Measurements from ENCODE around the gene PFN4. TPM values are rescaled to one million over a fixed set of nuclear protein-coding genes. Genes with fewer than 3 reads are reported as not detected.
"Not testable (repeated sequence)": the region's sequence is repeated elsewhere in the genome, so short reads cannot be mapped to it uniquely, and the experiment has no call there.

PFN4 gene
- total and polyA plus RNA-seq, 3 donors from 2014 or later: 39.8 to 248 (median 62.8) TPM

DNA sequence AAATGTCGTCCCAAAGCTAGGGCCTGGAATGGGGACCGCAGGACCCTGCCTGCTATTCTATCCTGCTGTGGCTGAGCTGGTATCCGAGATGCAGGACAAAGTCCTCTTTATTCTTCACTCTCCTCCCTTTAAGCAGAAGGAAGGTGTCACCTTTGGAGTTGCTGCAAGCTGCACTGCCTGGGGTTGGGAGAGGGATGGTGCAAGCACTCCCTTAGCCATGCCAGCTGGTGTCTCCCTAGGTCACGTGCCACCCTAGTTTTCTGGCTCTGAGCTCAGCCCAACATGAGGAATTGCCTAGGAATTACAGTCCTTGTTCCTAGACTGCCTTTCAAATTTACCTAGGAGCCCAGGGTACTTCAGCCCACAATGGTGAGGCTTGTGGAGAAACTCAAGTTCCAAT lies 30.3 kb upstream of the PFN4 start:
- H3K9me3 ChIP-seq: no peaks in the 10 kb centered on the region
- H3K27ac ChIP-seq: no peak overlapping the region
- H3K27me3 ChIP-seq: no peaks in the 10 kb centered on the region
- TF ChIP-seq, protein P1, sequence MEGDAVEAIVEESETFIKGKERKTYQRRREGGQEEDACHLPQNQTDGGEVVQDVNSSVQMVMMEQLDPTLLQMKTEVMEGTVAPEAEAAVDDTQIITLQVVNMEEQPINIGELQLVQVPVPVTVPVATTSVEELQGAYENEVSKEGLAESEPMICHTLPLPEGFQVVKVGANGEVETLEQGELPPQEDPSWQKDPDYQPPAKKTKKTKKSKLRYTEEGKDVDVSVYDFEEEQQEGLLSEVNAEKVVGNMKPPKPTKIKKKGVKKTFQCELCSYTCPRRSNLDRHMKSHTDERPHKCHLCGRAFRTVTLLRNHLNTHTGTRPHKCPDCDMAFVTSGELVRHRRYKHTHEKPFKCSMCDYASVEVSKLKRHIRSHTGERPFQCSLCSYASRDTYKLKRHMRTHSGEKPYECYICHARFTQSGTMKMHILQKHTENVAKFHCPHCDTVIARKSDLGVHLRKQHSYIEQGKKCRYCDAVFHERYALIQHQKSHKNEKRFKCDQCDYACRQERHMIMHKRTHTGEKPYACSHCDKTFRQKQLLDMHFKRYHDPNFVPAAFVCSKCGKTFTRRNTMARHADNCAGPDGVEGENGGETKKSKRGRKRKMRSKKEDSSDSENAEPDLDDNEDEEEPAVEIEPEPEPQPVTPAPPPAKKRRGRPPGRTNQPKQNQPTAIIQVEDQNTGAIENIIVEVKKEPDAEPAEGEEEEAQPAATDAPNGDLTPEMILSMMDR (IDR thresholded peaks at IDR 0.05): no peak
- no peak for TF ChIP-seq POLR2A (IDR thresholded peaks at IDR 0.05)
- no peak for DNase-seq
- WGBS, 2 donors: 83 to 91% methylated on average over 4 of the region's 4 CpGs
- no peaks in the 10 kb centered on the region for H3K4me1 ChIP-seq
- no peak overlapping the region for H3K4me3 ChIP-seq
- H3K36me3 ChIP-seq (ENCODE audit: low read depth, missing control alignments): no peaks in the 10 kb centered on the region
- intact Hi-C loops (cut with DNase I; ENCODE audit: low total_unique reads): no loop called here

DNA sequence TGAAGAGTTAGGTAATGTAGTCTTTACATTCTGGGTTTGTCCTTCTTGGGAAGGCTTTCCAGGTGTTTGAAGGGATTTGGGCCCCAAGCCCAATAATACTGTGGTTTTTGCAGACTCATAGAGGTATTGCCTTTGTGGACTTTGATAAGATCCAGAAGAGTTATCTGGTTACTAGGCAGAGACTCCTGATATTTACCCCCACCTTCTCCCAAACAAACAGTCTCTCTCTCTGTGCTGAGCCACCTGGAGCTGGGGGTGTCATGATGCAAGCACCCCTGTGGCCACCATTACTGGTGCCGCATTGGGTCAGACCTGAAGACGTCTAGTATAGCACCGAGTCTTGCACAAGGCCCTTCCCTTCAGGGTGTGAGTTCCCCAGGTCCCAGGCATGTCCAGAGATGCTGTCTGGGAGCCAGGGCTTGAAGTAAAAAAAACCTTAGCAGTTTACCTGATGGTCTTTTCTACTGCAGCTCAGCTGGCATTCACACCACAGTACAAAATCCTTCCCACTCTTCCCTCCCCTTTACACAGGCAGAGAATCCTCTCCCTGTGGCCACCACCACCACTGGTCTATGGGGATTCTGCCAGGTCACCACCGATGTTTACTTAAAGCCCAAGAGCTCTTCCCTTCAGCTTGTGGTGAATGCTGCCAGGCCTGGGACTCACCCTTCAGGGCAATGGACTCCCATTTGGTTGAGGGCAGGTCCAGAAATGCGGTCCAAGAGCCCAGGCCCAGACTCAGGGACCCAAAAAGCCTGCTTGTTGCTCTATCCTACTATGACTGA lies 29.5 kb upstream of the PFN4 start:
- WGBS, 2 donors: 89 to 93% methylated on average over 5 of the region's 5 CpGs
- no peak overlapping the region for H3K4me3 ChIP-seq
- no peaks in the 10 kb centered on the region for H3K9me3 ChIP-seq
- no peak overlapping the region for H3K27ac ChIP-seq
- H3K36me3 ChIP-seq (ENCODE audit: low read depth, missing control alignments): no peaks in the 10 kb centered on the region
- no peak for DNase-seq
- no peak for TF ChIP-seq POLR2A (IDR thresholded peaks at IDR 0.05)
- TF ChIP-seq, protein P1 (IDR thresholded peaks at IDR 0.05): no peak
- intact Hi-C loops (cut with DNase I; ENCODE audit: low total_unique reads): no loop called here
- no peaks in the 10 kb centered on the region for H3K27me3 ChIP-seq
- H3K4me1 ChIP-seq: no peaks in the 10 kb centered on the region

DNA sequence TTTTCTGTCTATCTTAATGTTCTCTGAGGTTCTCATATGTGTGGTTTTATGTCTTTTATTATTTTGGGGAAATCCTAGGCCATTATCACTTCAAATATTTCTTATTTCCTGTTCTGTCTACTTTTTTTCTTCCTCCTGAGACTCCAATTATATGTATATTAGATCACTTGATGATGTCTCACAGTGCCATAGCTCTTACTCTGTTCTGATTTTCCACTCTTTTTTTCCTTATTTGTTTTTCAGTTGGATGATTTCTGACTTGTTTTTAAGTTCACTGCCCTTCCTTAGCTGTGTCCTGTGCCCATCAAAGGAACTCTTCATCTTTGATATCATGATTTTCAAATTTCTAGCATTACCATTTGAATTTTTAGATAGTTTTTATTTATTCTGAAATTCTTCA lies 24.2 kb upstream of the PFN4 start:
- TF ChIP-seq POLR2A (IDR thresholded peaks at IDR 0.05): no peak
- TF ChIP-seq, protein P1 (IDR thresholded peaks at IDR 0.05): no peak
- Histone ChIP-seq H3K27ac (no peak overlapping the region), H3K36me3 (ENCODE audit: low read depth, missing control alignments) (no peaks in the 10 kb centered on the region), H3K9me3 (no peaks in the 10 kb centered on the region), H3K4me1 (no peaks in the 10 kb centered on the region), H3K27me3 (no peaks in the 10 kb centered on the region), H3K4me3 (no peak overlapping the region)
- intact Hi-C loops (cut with DNase I; ENCODE audit: low total_unique reads): no loop called here
- no peak for DNase-seq

DNA sequence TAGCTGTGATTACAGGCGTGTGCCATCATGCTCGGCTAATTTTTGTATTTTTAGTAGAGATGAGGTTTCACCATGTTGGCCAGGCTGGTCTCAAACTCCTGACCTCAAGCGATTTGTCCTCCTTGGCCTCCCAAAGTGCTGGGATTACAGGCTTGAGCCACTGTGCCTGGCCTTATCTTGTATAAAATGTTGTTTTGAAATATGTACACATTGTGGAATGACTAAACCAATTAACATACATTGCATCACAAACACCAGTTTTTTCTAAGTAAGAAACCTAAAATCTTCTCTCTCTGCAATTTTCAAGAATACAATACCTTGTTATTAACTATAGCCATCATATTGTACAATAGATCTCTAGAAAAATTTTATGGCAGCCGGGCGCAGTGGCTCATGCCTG lies 17.2 kb upstream of the PFN4 start:
- 85 to 96% methylated on average over 5 of the region's 5 CpGs for WGBS, 2 donors

DNA sequence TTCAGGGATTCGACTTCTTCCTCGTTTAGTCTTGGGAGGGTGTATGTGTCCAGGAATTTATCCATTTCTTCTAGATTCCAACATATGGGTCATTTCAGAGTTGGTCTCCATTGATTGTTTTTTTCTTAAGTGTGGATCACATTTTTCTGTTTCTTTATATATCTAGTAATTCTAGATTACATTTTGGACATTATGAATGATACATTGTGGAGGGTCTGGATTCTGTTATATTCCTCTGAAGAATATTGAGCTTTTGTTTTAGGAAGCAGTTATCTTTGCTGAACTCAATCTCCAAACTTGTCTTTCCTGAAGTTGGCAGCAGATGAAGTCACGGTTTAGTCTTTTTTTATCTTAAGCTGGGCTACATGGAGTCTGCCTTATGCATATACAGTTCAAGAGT lies 9.4 kb upstream of the PFN4 start:
- WGBS, 2 donors: 85 to 100% methylated on average over 3 of the region's 3 CpGs
- Histone ChIP-seq H3K4me1 (no peaks in the 10 kb centered on the region), H3K27ac (no peak overlapping the region), H3K36me3 (ENCODE audit: low read depth, missing control alignments) (no peaks in the 10 kb centered on the region), H3K9me3 (no peaks in the 10 kb centered on the region), H3K4me3 (no peak overlapping the region), H3K27me3 (no peaks in the 10 kb centered on the region)
- intact Hi-C loops (cut with DNase I; ENCODE audit: low total_unique reads): no loop called here
- TF ChIP-seq POLR2A (IDR thresholded peaks at IDR 0.05): no peak
- no peak for DNase-seq

More for the DNA sequence above, 17.2 kb upstream of the PFN4 start:
- H3K27me3 ChIP-seq; H3K4me1 ChIP-seq; H3K9me3 ChIP-seq; intact Hi-C loops (cut with DNase I; ENCODE audit: low total_unique reads); H3K36me3 ChIP-seq (ENCODE audit: low read depth, missing control alignments); H3K27ac ChIP-seq; DNase-seq; H3K4me3 ChIP-seq: not testable (repeated sequence)

DNA sequence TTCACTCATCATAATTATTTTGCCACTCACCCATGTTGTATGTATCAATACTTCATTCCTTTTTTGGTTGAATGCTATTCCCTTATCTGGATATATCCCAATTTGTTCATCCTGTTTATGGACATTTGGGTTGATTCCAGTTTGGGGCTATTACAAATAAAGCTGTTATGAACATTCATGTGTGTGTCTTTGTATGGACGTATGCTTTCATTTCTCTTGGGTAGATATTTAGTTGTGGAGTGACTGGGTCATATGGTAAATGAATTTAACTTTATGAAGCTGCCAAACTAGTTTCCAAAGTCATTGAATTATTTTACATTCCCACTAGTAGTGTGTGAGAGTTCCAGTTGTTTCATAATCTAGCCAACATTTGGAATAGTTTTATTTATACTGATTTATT lies 2.8 kb upstream of the PFN4 start:
- Histone ChIP-seq H3K4me1 (peaks cover 18% of the 10 kb centered on the region), H3K36me3 (ENCODE audit: low read depth, missing control alignments) (no peaks in the 10 kb centered on the region), H3K27me3 (no peaks in the 10 kb centered on the region), H3K27ac (no peak overlapping the region), H3K9me3 (no peaks in the 10 kb centered on the region), H3K4me3 (no peak overlapping the region)
- no peak for DNase-seq
- WGBS, 2 donors: 59 to 64% methylated on average over 1 of the region's 1 CpG
- TF ChIP-seq POLR2A (IDR thresholded peaks at IDR 0.05): no peak
- TF ChIP-seq, protein P1 (IDR thresholded peaks at IDR 0.05): no peak
- intact Hi-C loops (cut with DNase I; ENCODE audit: low total_unique reads): no loop called here
